ENCODE results near the gene BCDIN3D.

BCDIN3D gene

GRCh38 chr12:49853671-49854070 lies 10.8 kb upstream of the BCDIN3D start:
- DNase-seq = no peak
- Histone ChIP-seq H3K36me3 (no peaks in the 10 kb centered on the region), H3K4me3 (ENCODE audit: low read depth, low read length) (no peak overlapping the region), H3K4me1 (no peaks in the 10 kb centered on the region), H3K9me3 (no peaks in the 10 kb centered on the region; the same call in 1 of the 2 replicates), H3K27me3 (no peaks in the 10 kb centered on the region)
- TF ChIP-seq CTCF (IDR thresholded peaks at IDR 0.05; ENCODE audit: low read depth, low read length) = no peak

GRCh38 chr12:49847161-49847560 lies 4.3 kb upstream of the BCDIN3D start:
- Histone ChIP-seq H3K4me1 (peaks cover 5% of the 10 kb centered on the region), H3K9me3 (no peaks in the 10 kb centered on the region), H3K4me3 (ENCODE audit: low read depth, low read length) (no peak overlapping the region), H3K27me3 (no peaks in the 10 kb centered on the region), H3K36me3 (no peaks in the 10 kb centered on the region)
- no peak for TF ChIP-seq CTCF (IDR thresholded peaks at IDR 0.05; ENCODE audit: low read depth, low read length)
- no peak for DNase-seq

- Histone ChIP-seq H3K9me3 (no peaks in the 10 kb centered on the region), H3K4me1 (peaks cover 5% of the 10 kb centered on the region), H3K36me3 (no peaks in the 10 kb centered on the region), H3K27me3 (no peaks in the 10 kb centered on the region), H3K4me3 (ENCODE audit: low read depth, low read length) (no peak overlapping the region)
- no peak for DNase-seq
- TF ChIP-seq CTCF (IDR thresholded peaks at IDR 0.05; ENCODE audit: low read depth, low read length) = no peak
Observed at GRCh38 chr12:49846032-49846431, 3.1 kb upstream of the BCDIN3D start.

- Histone ChIP-seq H3K9me3 (no peaks in the 10 kb centered on the region), H3K36me3 (no peaks in the 10 kb centered on the region), H3K4me3 (ENCODE audit: low read depth, low read length) (no peak overlapping the region), H3K4me1 (peaks cover 5% of the 10 kb centered on the region), H3K27me3 (no peaks in the 10 kb centered on the region)
- no peak for DNase-seq
- no peak for TF ChIP-seq CTCF (IDR thresholded peaks at IDR 0.05; ENCODE audit: low read depth, low read length)
Observed at GRCh38 chr12:49843876-49844437, 1.1 kb upstream of the BCDIN3D start.

GRCh38 chr12:49843411-49843810 lies 505 bp upstream of the BCDIN3D start:
- H3K27me3 ChIP-seq = no peaks in the 10 kb centered on the region
- H3K4me3 ChIP-seq (ENCODE audit: low read depth, low read length) = peak overlapping the region; percentile 75
- no peaks in the 10 kb centered on the region for H3K9me3 ChIP-seq
- no peak for DNase-seq
- no peak for TF ChIP-seq CTCF (IDR thresholded peaks at IDR 0.05; ENCODE audit: low read depth, low read length)
- H3K36me3 ChIP-seq = no peaks in the 10 kb centered on the region
- peaks cover 5% of the 10 kb centered on the region for H3K4me1 ChIP-seq

- Histone ChIP-seq H3K4me1 (peaks cover 5% of the 10 kb centered on the region), H3K4me3 (ENCODE audit: low read depth, low read length) (no peak overlapping the region), H3K9me3 (no peaks in the 10 kb centered on the region), H3K36me3 (no peaks in the 10 kb centered on the region), H3K27me3 (no peaks in the 10 kb centered on the region)
- TF ChIP-seq CTCF (IDR thresholded peaks at IDR 0.05; ENCODE audit: low read depth, low read length) = peak; percentile 93
- peak; percentile 52 for DNase-seq
Observed at GRCh38 chr12:49838973-49839633, 3.8 kb downstream of the BCDIN3D start.

Measured in BE2C (cell line).